HS-5 (cell line): ENCODE measurements around the gene SLC7A6.

Experiments
- DNase-seq: peaks from one replicate; pipeline ENCODE4 v3.0.0-alpha.2; 2012; ENCODE audit warnings: low read depth

SLC7A6 gene

DNA sequence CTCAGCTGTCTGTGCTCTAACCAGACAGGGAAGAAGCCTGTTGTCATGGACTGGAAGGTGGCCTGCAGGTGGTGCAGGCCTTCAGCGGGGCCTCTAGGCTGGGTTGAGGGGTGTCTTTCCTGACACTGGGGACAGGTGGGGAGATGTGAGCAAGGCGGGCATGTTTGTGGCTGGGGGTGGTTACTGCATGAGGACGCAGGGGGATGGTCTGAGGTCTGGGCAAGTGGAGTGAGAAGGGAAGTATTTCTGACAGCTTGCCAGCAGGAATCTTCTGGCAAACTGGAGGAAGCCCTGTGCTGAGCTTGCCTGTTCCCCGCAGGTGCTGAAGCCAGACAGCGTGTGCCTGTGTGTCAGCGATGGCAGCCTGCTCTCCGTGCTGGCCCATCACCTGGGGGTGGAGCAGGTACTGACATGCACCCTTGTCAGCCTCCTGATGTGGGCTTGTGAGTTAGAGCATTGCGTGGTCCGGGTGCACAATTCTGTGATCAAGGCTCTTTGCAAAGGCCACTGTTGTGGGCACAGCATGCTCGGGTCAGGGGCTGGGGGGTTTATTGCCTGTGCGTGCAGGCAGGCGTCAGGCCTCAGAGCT lies 82.7 kb downstream of the SLC7A6 start:
- DNase-seq = no peak

GRCh38 chr16:68347605-68348004 lies 83.3 kb downstream of the SLC7A6 start:
- no peak for DNase-seq

GRCh38 chr16:68348639-68349445 lies 84.5 kb downstream of the SLC7A6 start:
- DNase-seq = no peak

GRCh38 chr16:68349838-68350410 lies 85.6 kb downstream of the SLC7A6 start:
- DNase-seq = no peak

DNA sequence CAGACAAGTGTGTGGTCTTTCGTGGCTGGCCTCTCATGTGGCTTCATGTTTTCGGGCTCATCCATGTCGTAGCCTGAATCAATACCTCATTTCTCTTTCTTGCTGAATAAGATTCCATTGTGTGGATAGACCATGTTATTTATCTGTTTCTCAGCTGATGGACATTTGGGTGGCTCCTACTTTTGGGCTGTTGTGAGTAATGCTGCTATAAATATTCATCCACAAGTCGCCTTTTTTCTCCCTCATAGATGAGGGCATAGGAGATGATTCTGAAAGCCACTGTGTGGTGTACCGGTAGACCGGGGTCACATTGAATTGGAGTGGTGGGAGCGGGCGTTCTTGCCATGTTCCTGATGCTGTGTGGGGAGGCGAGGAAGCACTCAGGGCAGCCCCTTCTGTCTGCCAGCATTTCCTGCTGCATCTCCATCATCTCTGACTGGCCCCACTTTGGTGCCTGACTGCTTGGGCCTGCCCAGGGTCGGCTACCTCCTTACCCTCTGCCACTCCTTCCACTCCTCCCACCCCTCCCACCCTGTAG lies 86.6 kb downstream of the SLC7A6 start:
- no peak for DNase-seq
